ENCODE data around the gene NRROS.

The NRROS gene

DNA sequence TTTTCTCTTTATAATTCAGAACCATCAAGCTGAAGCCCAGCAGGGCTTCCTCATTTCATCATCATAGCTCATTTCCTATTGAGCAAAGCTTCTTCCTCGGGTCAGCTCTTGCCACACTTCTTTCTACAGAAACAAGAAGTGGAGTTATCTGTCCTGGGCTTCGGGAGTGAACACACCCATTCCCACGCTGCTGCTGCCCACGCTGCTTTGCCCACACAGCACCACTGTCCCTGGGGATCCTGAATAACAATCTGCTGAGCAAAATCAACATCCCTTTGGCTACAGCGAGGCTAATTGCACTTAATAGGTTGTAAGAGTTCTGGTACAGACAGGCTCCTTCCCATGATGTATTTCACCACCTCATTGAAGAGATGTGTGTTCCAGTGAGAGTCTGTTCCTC, 48.9 kb downstream of the NRROS start:
- ATAC-seq, result no peak
- TF ChIP-seq RARB (CRISPR knock-in tag; IDR thresholded peaks at IDR 0.05), result no peak
- TF ChIP-seq ZFP3 (CRISPR knock-in tag; IDR thresholded peaks at IDR 0.05), result no peak
- no peak for TF ChIP-seq PPARA (CRISPR knock-in tag; IDR thresholded peaks at IDR 0.05; ENCODE audit: borderline replicate concordance)
- TF ChIP-seq, protein P1, sequence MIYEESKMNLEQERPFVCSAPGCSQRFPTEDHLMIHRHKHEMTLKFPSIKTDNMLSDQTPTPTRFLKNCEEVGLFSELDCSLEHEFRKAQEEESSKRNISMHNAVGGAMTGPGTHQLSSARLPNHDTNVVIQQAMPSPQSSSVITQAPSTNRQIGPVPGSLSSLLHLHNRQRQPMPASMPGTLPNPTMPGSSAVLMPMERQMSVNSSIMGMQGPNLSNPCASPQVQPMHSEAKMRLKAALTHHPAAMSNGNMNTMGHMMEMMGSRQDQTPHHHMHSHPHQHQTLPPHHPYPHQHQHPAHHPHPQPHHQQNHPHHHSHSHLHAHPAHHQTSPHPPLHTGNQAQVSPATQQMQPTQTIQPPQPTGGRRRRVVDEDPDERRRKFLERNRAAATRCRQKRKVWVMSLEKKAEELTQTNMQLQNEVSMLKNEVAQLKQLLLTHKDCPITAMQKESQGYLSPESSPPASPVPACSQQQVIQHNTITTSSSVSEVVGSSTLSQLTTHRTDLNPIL (CRISPR knock-in tag; IDR thresholded peaks at IDR 0.05; ENCODE audit: low read depth), result no peak
- TF ChIP-seq BACH2 (CRISPR knock-in tag; IDR thresholded peaks at IDR 0.05; ENCODE audit: borderline replicate concordance), result no peak

DNA sequence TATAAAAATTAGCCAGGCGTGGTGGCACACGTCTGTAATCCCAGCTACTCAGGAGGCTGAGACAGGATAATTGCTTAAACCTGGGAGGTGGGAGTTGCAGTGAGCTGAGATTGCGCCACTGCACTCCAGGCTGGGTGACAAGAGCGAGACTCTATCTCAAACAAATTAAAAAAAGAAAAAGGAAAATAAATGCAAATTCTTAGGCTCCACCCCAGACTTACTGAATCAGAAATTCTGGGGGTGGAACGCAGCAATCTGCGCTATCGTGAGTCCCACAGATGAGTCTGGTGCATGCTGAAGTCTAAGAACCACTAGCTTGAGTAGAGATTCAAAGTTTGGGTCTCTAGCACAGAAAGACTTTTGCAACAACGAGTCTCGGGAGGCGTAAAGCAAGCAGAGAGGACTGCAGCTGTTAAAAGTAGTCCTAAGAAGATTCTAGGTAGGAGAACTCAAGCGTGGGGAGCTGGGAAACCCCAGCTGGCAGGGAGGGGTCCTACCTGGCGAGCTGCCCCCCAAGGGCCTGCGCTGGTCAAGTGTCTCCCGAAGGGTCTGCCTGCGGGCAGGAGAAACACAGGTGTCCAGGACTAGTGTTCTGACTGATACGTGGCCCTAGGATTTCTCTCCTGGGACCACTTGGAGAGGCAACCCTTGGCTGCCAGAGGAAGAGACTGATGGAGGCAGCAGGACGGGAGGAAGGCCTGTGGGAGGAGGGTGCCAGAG, 50.6 kb downstream of the NRROS start:
- no peak for TF ChIP-seq ZFP30 (CRISPR knock-in tag; IDR thresholded peaks at IDR 0.05)
- no peak for TF ChIP-seq ZNF8 (CRISPR knock-in tag; IDR thresholded peaks at IDR 0.05)
- TF ChIP-seq, protein P2, sequence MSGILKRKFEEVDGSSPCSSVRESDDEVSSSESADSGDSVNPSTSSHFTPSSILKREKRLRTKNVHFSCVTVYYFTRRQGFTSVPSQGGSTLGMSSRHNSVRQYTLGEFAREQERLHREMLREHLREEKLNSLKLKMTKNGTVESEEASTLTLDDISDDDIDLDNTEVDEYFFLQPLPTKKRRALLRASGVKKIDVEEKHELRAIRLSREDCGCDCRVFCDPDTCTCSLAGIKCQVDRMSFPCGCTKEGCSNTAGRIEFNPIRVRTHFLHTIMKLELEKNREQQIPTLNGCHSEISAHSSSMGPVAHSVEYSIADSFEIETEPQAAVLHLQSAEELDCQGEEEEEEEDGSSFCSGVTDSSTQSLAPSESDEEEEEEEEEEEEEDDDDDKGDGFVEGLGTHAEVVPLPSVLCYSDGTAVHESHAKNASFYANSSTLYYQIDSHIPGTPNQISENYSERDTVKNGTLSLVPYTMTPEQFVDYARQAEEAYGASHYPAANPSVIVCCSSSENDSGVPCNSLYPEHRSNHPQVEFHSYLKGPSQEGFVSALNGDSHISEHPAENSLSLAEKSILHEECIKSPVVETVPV (CRISPR knock-in tag; IDR thresholded peaks at IDR 0.05), result no peak
- no peak for TF ChIP-seq ARNTL (CRISPR knock-in tag; IDR thresholded peaks at IDR 0.05; ENCODE audit: borderline replicate concordance, low read depth)
- no peak for TF ChIP-seq SNAI2 (CRISPR knock-in tag; IDR thresholded peaks at IDR 0.05)
- TF ChIP-seq, protein P3, sequence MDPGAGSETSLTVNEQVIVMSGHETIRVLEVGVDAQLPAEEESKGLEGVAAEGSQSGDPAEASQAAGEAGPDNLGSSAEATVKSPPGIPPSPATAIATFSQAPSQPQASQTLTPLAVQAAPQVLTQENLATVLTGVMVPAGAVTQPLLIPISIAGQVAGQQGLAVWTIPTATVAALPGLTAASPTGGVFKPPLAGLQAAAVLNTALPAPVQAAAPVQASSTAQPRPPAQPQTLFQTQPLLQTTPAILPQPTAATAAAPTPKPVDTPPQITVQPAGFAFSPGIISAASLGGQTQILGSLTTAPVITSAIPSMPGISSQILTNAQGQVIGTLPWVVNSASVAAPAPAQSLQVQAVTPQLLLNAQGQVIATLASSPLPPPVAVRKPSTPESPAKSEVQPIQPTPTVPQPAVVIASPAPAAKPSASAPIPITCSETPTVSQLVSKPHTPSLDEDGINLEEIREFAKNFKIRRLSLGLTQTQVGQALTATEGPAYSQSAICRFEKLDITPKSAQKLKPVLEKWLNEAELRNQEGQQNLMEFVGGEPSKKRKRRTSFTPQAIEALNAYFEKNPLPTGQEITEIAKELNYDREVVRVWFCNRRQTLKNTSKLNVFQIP (CRISPR knock-in tag; IDR thresholded peaks at IDR 0.05; ENCODE audit: borderline replicate concordance, low read depth), result no peak
- TF ChIP-seq GLIS3 (CRISPR knock-in tag; IDR thresholded peaks at IDR 0.05), result no peak
- TF ChIP-seq, protein P4, sequence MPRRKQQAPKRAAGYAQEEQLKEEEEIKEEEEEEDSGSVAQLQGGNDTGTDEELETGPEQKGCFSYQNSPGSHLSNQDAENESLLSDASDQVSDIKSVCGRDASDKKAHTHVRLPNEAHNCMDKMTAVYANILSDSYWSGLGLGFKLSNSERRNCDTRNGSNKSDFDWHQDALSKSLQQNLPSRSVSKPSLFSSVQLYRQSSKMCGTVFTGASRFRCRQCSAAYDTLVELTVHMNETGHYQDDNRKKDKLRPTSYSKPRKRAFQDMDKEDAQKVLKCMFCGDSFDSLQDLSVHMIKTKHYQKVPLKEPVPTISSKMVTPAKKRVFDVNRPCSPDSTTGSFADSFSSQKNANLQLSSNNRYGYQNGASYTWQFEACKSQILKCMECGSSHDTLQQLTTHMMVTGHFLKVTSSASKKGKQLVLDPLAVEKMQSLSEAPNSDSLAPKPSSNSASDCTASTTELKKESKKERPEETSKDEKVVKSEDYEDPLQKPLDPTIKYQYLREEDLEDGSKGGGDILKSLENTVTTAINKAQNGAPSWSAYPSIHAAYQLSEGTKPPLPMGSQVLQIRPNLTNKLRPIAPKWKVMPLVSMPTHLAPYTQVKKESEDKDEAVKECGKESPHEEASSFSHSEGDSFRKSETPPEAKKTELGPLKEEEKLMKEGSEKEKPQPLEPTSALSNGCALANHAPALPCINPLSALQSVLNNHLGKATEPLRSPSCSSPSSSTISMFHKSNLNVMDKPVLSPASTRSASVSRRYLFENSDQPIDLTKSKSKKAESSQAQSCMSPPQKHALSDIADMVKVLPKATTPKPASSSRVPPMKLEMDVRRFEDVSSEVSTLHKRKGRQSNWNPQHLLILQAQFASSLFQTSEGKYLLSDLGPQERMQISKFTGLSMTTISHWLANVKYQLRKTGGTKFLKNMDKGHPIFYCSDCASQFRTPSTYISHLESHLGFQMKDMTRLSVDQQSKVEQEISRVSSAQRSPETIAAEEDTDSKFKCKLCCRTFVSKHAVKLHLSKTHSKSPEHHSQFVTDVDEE (CRISPR knock-in tag; IDR thresholded peaks at IDR 0.05), result no peak
- no peak for TF ChIP-seq OSR1 (CRISPR knock-in tag; IDR thresholded peaks at IDR 0.05)
- no peak for TF ChIP-seq ZFP3 (CRISPR knock-in tag; IDR thresholded peaks at IDR 0.05)
- no peak for TF ChIP-seq TCF4 (CRISPR knock-in tag; IDR thresholded peaks at IDR 0.05; ENCODE audit: borderline replicate concordance)
- no peak for TF ChIP-seq TOX (CRISPR knock-in tag; IDR thresholded peaks at IDR 0.05; ENCODE audit: borderline replicate concordance)
- no peak for ATAC-seq

DNA sequence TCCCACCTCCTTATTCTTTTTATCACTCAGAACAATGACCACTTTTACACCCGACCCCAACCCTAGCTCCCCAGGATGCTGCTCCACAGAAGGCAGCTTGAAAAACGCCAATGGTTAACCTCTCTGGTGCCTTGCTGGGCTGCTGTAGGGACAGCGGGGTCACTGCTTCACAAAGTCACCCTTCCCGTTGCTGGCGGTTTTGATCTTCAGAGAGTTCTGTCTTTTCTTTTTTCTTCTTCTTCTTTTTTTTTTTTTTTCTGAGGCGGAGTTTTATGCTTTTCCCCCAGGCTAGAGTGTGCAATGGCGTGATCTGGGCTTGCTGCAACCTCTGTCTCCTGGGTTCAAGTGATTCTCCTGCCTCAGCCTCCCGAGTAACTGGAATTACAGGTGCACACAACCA, 51.9 kb downstream of the NRROS start:
- TF ChIP-seq RARB (CRISPR knock-in tag; IDR thresholded peaks at IDR 0.05) (no peak), ZFP30 (CRISPR knock-in tag; IDR thresholded peaks at IDR 0.05) (no peak), ESRRG (CRISPR knock-in tag; IDR thresholded peaks at IDR 0.05) (no peak), ARNTL (CRISPR knock-in tag; IDR thresholded peaks at IDR 0.05; ENCODE audit: borderline replicate concordance, low read depth) (no peak), OSR1 (CRISPR knock-in tag; IDR thresholded peaks at IDR 0.05) (no peak), ZNF70 (CRISPR knock-in tag; IDR thresholded peaks at IDR 0.05) (no peak), CSDC2 (CRISPR knock-in tag; IDR thresholded peaks at IDR 0.05) (no peak)
- TF ChIP-seq, protein P5, sequence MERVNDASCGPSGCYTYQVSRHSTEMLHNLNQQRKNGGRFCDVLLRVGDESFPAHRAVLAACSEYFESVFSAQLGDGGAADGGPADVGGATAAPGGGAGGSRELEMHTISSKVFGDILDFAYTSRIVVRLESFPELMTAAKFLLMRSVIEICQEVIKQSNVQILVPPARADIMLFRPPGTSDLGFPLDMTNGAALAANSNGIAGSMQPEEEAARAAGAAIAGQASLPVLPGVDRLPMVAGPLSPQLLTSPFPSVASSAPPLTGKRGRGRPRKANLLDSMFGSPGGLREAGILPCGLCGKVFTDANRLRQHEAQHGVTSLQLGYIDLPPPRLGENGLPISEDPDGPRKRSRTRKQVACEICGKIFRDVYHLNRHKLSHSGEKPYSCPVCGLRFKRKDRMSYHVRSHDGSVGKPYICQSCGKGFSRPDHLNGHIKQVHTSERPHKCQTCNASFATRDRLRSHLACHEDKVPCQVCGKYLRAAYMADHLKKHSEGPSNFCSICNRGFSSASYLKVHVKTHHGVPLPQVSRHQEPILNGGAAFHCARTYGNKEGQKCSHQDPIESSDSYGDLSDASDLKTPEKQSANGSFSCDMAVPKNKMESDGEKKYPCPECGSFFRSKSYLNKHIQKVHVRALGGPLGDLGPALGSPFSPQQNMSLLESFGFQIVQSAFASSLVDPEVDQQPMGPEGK (CRISPR knock-in tag; IDR thresholded peaks at IDR 0.05; ENCODE audit: borderline replicate concordance), result no peak
- ATAC-seq, result no peak

Measured in SK-N-SH treated with all-trans-retinoic acid at 6 μM for 48 hours (cell line).